Motor neuron (in vitro differentiated cells): ENCODE data around the gene ZFAND6. TPM values are rescaled to one million over a fixed set of nuclear protein-coding genes. Genes with fewer than 3 reads are reported as not detected.
"Not testable (repeated sequence)": the region's sequence is repeated elsewhere in the genome, so short reads cannot be mapped to it uniquely, and the experiment has no call there.

Source experiments
- ATAC-seq, 8 experiments: fragments of 200-7000 bp; cut with Tn5 transposase; replicated peaks in 6 of 8; 2 replicates each; pipeline ENCODE4 v1.8.0; 2021; ENCODE audit warnings: mild to moderate bottlenecking in 8 of 8, moderate library complexity in 8 of 8
- H3K27ac ChIP-seq, 2 donors: fragments of 250-450 bp; sonication (Bioruptor Pico); 2 replicates each; pipeline ENCODE4 v1.9.0; 2021; ENCODE audit warnings: antibody characterized with exemption in 2 of 2, mild to moderate bottlenecking in 2 of 2, moderate library complexity in 1 of 2
- H3K4me1 ChIP-seq, 2 donors: fragments of 250-450 bp; sonication (Bioruptor Pico); replicated peaks in 1 of 2; 2 replicates each; pipeline ENCODE4 v1.6.1; 2021; ENCODE audit warnings: antibody characterized with exemption in 2 of 2, mild to moderate bottlenecking in 2 of 2, moderate library complexity in 1 of 2
- H3K4me3 ChIP-seq, 5 donors: fragments of 250-450 bp; sonication (Bioruptor Pico); 2 replicates each; pipeline ENCODE4 v1.9.0; 2021; ENCODE audit warnings: antibody characterized with exemption in 5 of 5, mild to moderate bottlenecking in 5 of 5, moderate library complexity in 4 of 5
- WGBS, 10 experiments: fragments of 450-650 bp; shearing (Covaris generic); methylation state at CpG; one replicate each; pipeline ENCODE4 v1.0.0; 2022; 5-methylcytosine and 5-hydroxymethylcytosine counted together
- in situ Hi-C, 9 experiments: fragments of 400-800 bp; cut with MboI; loops; one replicate each; pipeline ENCODE4 v1.15.0; 2021; ENCODE audit warnings: low sequenced_read_pairs in 9 of 9, low pct_unique_long_range_greater_than_20kb in 2 of 9; ENCODE audit not compliant: unreplicated experiment in 9 of 9
- total RNA-seq, 8 experiments: library from RNA; unstranded; fragments of 300-600 nt; gene quantifications; 2 replicates each; pipeline versions ENCODE4 v1.2.3 to v1.2.4, GENCODE V29; 2022

Gene ZFAND6
- total RNA-seq, 8 experiments from 2014 or later = 92.4 to 235 (median 127) TPM

DNA sequence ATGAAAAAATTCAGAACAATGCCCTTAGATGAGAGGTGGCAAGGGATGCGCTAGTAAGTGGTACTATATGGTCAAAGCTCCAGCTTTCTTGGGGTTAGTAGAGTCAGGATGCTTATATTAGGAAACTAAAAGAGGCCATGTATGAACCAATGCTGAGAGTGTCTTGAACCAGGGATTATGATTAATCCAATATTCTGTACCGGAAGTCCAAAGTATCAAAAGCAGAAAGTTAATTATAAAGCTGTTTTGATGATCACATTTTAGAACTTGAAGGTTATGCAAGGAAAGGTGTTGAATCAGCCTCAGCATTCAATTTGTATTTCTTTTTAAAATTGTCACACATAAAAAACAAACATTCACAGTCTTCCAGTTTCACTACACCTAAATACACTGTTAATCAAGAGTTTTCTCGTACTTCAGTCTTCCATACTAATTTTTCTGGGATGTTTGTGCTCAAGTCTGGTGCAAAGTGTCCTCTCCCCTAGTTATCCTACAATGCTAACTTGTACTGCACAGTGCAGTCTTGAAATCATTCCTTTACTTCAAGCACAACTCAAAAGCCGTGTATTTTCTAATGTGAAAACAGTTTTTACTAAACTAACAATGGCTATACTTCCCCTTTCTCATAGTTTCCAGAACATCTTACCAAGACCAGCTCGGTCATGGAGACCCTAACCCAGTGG is 82.6 kb downstream of the ZFAND6 start:
- WGBS, 10 experiments = 77 to 100% (median 94%) methylated on average over 1 to 5 of the region's 5 CpGs
- no peak for ATAC-seq
- no peak overlapping the region for H3K4me3 ChIP-seq
- no peak overlapping the region for H3K27ac ChIP-seq
- in situ Hi-C loops = no loop called here
- peaks cover 0 to under 1% of the 10 kb centered on the region in 2 donors for H3K4me1 ChIP-seq

GRCh38 chr15:80142646-80143045 is 83.2 kb downstream of the ZFAND6 start:
- Histone ChIP-seq H3K27ac (no peak overlapping the region), H3K4me1 (no peaks in the 10 kb centered on the region), H3K4me3 (no peak overlapping the region)
- in situ Hi-C loops = no loop called here
- WGBS, 10 experiments = 80 to 100% (median 96%) methylated on average over 1 to 5 of the region's 5 CpGs; no CpG with 5 or more reads in 2 of the 10 experiments
- no peak for ATAC-seq

DNA sequence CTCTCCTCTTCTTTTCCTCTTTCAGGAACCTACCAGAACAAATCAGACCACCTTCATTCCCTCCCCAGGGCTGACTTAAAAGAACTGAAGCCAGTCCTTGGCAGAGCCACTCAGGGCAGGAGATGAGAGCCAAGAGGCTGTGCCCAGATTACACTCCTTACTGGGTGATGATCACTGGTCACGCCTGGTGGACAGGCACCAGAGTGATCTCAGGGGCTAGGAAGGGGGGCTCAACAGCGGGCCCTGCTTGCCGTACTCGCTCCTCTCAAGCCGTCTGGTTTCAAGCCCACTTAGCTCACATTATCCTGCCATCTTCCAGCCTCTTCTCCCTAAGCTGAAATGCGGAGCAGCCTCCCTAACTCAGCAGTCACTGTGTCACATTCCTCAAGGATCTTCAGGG is 91.7 kb downstream of the ZFAND6 start:
- H3K4me3 ChIP-seq = no peak overlapping the region
- ATAC-seq = no peak
- in situ Hi-C loops = no loop called here
- no peak overlapping the region for H3K27ac ChIP-seq
- 20 to 69% (median 45%) methylated on average over 1 to 4 of the region's 6 CpGs; no CpG with 5 or more reads in 5 of the 10 experiments for WGBS, 10 experiments
- H3K4me1 ChIP-seq = peaks cover 21 to 24% of the 10 kb centered on the region in 2 donors

DNA sequence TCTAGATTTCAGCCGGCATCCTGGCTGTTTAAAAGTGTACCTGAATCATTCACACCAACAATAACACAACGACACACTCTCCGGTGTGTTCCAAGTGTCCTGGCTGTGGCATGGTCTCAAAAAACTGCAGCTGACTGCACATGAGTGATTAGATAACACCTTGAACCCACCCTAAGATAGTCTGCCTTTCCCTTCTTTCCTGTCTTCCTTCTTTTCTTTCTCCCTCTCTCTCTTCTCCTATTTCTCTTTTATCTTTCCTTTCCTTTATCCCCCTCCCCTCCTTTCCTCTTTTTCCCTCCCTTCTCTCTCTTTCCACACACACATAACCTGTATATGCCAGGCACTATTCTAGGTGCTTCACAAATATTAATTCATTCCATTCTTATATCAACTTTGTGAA is 92.1 kb downstream of the ZFAND6 start:
- Histone ChIP-seq H3K4me1 (peaks cover 21 to 24% of the 10 kb centered on the region in 2 donors), H3K4me3 (no peak overlapping the region), H3K27ac (no peak overlapping the region)
- in situ Hi-C loops = no loop called here
- ATAC-seq = no peak
- 23 to 100% (median 78%) methylated on average over 1 to 3 of the region's 3 CpGs for WGBS, 10 experiments

GRCh38 chr15:80152180-80152895 is 92.9 kb downstream of the ZFAND6 start:
- peak overlapping the region in 1 of 2 donors; percentile 12 for H3K27ac ChIP-seq
- in situ Hi-C loops = no loop called here
- peaks cover 21 to 24% of the 10 kb centered on the region in 2 donors for H3K4me1 ChIP-seq
- ATAC-seq = peak; percentile 65 to 79 (median 71)
- H3K4me3 ChIP-seq = peak overlapping the region; percentile 45 to 93 (median 57)
- WGBS, 10 experiments = 0 to 50% (median 10%) methylated on average over 1 to 7 of the region's 41 CpGs; no CpG with 5 or more reads in 3 of the 10 experiments

- Histone ChIP-seq H3K27ac (peak within 1 kb of the TSS in 1 of 2 donors; percentile 12), H3K4me1 (peaks cover 21 to 24% of the 10 kb centered on the region in 2 donors), H3K4me3 (peak within 1 kb of the TSS; percentile 45 to 93 (median 57))
- peak; percentile 71 to 89 (median 85) for ATAC-seq
- WGBS, 10 experiments = 0 to 11% (median 1%) methylated on average over 4 to 13 of the region's 45 CpGs; no CpG with 5 or more reads in 4 of the 10 experiments
- in situ Hi-C loops = no loop called here
Measured at GRCh38 chr15:80152896-80153876, 93.7 kb downstream of the ZFAND6 start, which contains the start of gene FAH. TSS of gene FAH (plus strand) at chr15:80152999. CDS start at chr15:80153055, 56 bp downstream.

- in situ Hi-C loops = no loop called here
- no peak for ATAC-seq
- H3K27ac ChIP-seq = no peak overlapping the region
- H3K4me1 ChIP-seq = peaks cover 21 to 24% of the 10 kb centered on the region in 2 donors
- H3K4me3 ChIP-seq = peak overlapping the region in 3 of 5 donors; percentile 47 to 93 (median 57)
- WGBS, 10 experiments = 43 to 100% (median 73%) methylated on average over 1 to 2 of the region's 4 CpGs; no CpG with 5 or more reads in 4 of the 10 experiments
Measured at GRCh38 chr15:80153900-80154299, 94.4 kb downstream of the ZFAND6 start.

DNA sequence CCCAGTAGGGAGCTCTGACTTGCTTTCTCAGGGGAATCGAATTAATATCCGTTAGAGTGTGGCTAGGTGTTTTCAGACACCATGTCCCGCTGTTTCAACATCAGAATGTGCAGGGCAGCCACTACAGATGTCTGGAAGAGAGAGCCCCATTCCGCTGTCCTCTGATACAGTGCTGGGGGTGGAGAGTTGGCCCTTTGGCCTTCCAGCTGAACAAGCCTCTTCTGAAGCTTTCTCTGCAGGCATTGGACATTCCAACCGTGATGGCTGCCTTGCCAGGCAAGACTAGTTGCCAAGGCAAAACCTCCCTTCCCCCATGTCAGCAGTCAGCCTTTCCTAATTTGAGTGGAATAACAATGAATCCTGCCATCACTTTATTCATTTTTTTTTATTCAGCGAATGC is 94.9 kb downstream of the ZFAND6 start:
- WGBS, 10 experiments = 50 to 100% (median 90%) methylated on average over 1 to 4 of the region's 6 CpGs; no CpG with 5 or more reads in 6 of the 10 experiments
- Histone ChIP-seq H3K27ac (no peak overlapping the region), H3K4me3 (peak overlapping the region in 1 of 5 donors; percentile 93), H3K4me1 (peaks cover 21 to 24% of the 10 kb centered on the region in 2 donors)
- in situ Hi-C loops = no loop called here
- peak in 1 of 8 experiments; percentile 10 for ATAC-seq

DNA sequence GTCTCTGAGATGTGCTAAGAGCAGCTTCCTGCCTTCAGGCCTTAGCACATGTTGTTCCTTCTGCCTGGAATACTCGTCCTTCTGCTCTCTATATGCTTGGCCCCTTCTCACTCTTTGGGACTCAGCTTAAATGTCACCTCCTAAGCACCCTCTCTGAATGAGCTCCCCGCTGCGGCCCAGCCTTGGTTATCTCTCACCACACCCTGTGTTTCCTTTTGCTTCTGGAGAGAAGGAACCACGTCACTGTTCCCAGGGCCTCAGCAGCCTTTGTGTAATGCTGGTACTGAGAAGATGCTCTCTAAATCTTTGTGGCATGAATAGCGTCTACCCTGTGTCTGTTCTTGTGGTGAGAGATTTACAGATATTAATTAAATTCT is 95.5 kb downstream of the ZFAND6 start:
- peaks cover 21 to 24% of the 10 kb centered on the region in 2 donors for H3K4me1 ChIP-seq
- in situ Hi-C loops = no loop called here
- WGBS, 10 experiments = 73 to 100% (median 92%) methylated on average over 1 to 5 of the region's 5 CpGs; no CpG with 5 or more reads in 2 of the 10 experiments
- ATAC-seq = no peak
- H3K27ac ChIP-seq = no peak overlapping the region
- no peak overlapping the region for H3K4me3 ChIP-seq

GRCh38 chr15:80155378-80156175 is 96.1 kb downstream of the ZFAND6 start:
- ATAC-seq, H3K4me3 ChIP-seq, H3K27ac ChIP-seq, in situ Hi-C loops: not testable (repeated sequence)
- WGBS, 10 experiments = 60 to 100% (median 71%) methylated on average over 1 to 9 of the region's 16 CpGs
- H3K4me1 ChIP-seq = peaks cover 21 to 24% of the 10 kb centered on the region in 2 donors

DNA sequence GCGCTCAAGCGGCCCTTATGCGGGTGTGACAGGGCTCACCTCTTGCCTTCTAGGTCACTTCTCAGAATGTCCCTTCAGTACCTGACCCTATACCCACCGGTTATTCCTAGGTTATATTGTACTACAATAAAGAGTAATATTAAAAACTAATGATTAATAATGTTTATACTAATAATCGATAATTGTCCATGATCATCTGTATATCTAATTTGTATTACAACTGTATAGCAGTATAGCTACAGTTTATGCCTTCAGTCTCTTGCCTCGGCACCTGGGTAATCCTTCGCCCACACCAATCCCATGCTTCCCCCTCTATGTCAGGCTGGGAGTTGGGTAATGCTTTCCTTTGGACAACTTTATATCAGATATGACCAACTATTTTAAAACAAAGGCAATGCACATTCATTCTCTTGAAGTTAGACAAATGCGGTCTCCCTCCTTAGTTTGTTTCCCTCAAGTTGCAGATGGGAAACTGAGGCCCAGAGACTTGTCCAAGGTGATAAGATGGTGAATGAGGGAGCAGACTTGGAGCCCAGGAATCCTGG is 96.8 kb downstream of the ZFAND6 start:
- no peak for ATAC-seq
- 90 to 100% (median 95%) methylated on average over 2 to 6 of the region's 8 CpGs; no CpG with 5 or more reads in 2 of the 10 experiments for WGBS, 10 experiments
- H3K4me3 ChIP-seq = no peak overlapping the region
- no peak overlapping the region for H3K27ac ChIP-seq
- in situ Hi-C loops = no loop called here
- H3K4me1 ChIP-seq = peaks cover 21 to 24% of the 10 kb centered on the region in 2 donors
